GM21528 (cell line): ENCODE data around the gene C1QTNF6.

Source experiments
- ATAC-seq: cut with Tn5 transposase; IDR thresholded peaks from one replicate; pipeline ENCODE4 v1.9.1; 2021; ENCODE audit warnings: mild to moderate bottlenecking, moderate library complexity; ENCODE audit not compliant: unreplicated experiment, low FRiP score

Gene C1QTNF6

GRCh38 chr22:37224757-37225420 lies 36.8 kb upstream of the C1QTNF6 start:
- no peak for ATAC-seq

- no peak for ATAC-seq
Measured at GRCh38 chr22:37223965-37224551, 36.0 kb upstream of the C1QTNF6 start.

GRCh38 chr22:37222440-37222971 lies 34.5 kb upstream of the C1QTNF6 start:
- ATAC-seq: no peak

- ATAC-seq: no peak
Measured at GRCh38 chr22:37221424-37222333, 33.6 kb upstream of the C1QTNF6 start.

GRCh38 chr22:37220543-37220981 lies 32.5 kb upstream of the C1QTNF6 start:
- ATAC-seq: no peak

GRCh38 chr22:37219533-37219932 lies 31.5 kb upstream of the C1QTNF6 start:
- peak; percentile 9 for ATAC-seq

GRCh38 chr22:37218771-37219411 lies 30.8 kb upstream of the C1QTNF6 start:
- ATAC-seq: peak; percentile 67

- peak; percentile 20 for ATAC-seq
Measured at GRCh38 chr22:37218399-37218770, 30.3 kb upstream of the C1QTNF6 start.

GRCh38 chr22:37215890-37216289 lies 27.8 kb upstream of the C1QTNF6 start:
- no peak for ATAC-seq

- ATAC-seq: no peak
Measured at GRCh38 chr22:37214731-37215030, 26.6 kb upstream of the C1QTNF6 start.

- no peak for ATAC-seq
Measured at GRCh38 chr22:37213941-37214730, 26.1 kb upstream of the C1QTNF6 start.

- no peak for ATAC-seq
Measured at GRCh38 chr22:37213218-37213855, 25.3 kb upstream of the C1QTNF6 start.

- no peak for ATAC-seq
Measured at GRCh38 chr22:37212174-37212906, 24.3 kb upstream of the C1QTNF6 start, which contains the start of gene SSTR3. SSTR3 (minus strand) TSS chr22:37212477; CDS start chr22:37207803, 4,674 bp downstream.

- no peak for ATAC-seq
Measured at GRCh38 chr22:37211866-37212173, 23.8 kb upstream of the C1QTNF6 start.

GRCh38 chr22:37211075-37211865 lies 23.2 kb upstream of the C1QTNF6 start:
- ATAC-seq: no peak

- ATAC-seq: no peak
Measured at GRCh38 chr22:37210041-37210803, 22.2 kb upstream of the C1QTNF6 start.

- ATAC-seq: no peak
Measured at GRCh38 chr22:37209140-37209845, 21.2 kb upstream of the C1QTNF6 start.
